ENCODE measurements around the gene CLDN3. TPM values are rescaled to one million over a fixed set of nuclear protein-coding genes. Genes with fewer than 3 reads are reported as not detected.

Gene CLDN3
- total and polyA plus RNA-seq, 9 of the 15 experiments (the other 6 are each of a cell fraction or from before 2014, with no cell fraction given), result 0.29 TPM; not detected in 8

GRCh38 chr7:73749931-73750776 lies 19.9 kb downstream of the CLDN3 start (continued):
- 0 out of 2 replicates have a peak, but pooled peaks have one; percentile 14 for TF ChIP-seq ATF7 (IDR thresholded peaks at IDR 0.05)
- 0 out of 2 replicates have a peak, but pooled peaks have one; percentile 43 for TF ChIP-seq CBFB (CRISPR knock-in tag; IDR thresholded peaks at IDR 0.05)
- no peak for TF ChIP-seq NELFE (IDR thresholded peaks at IDR 0.05; ENCODE audit: insufficient read depth, insufficient read length)
- 0 out of 2 replicates have a peak, but pooled peaks have one; percentile 23 for TF ChIP-seq SOX6 (IDR thresholded peaks at IDR 0.05)
- TF ChIP-seq ZBTB17 (CRISPR knock-in tag; IDR thresholded peaks at IDR 0.05), result peak; percentile 57
- peak; percentile 38; the same call in 1 of the 2 replicates for TF ChIP-seq TAL1 (IDR thresholded peaks at IDR 0.05)
- TF ChIP-seq LARP7 (IDR thresholded peaks at IDR 0.05), result no peak
- TF ChIP-seq FOSL1 (tag; conservative IDR thresholded peaks at IDR 0.05), result no peak
- TF ChIP-seq SAFB (IDR thresholded peaks at IDR 0.05; ENCODE audit: borderline replicate concordance, low read depth, low read length), result no peak
- no peak for TF ChIP-seq GATA2 (CRISPR knock-in tag; IDR thresholded peaks at IDR 0.05)
- no peak for TF ChIP-seq BRF2 (IDR thresholded peaks at IDR 0.05; ENCODE audit: borderline replicate concordance, insufficient read depth, insufficient read length)
- no peak for TF ChIP-seq MECOM (CRISPR knock-in tag; IDR thresholded peaks at IDR 0.05)
- TF ChIP-seq TEAD2 (tag; IDR thresholded peaks at IDR 0.05), result no peak
- TF ChIP-seq ZNF165 (CRISPR knock-in tag; IDR thresholded peaks at IDR 0.05; ENCODE audit: borderline replicate concordance), result no peak
- TF ChIP-seq PURB (CRISPR knock-in tag; IDR thresholded peaks at IDR 0.05; ENCODE audit: low read depth), result no peak
- TF ChIP-seq DLX4 (CRISPR knock-in tag; IDR thresholded peaks at IDR 0.05), result no peak
- no peak for TF ChIP-seq ZBTB12 (CRISPR knock-in tag; IDR thresholded peaks at IDR 0.05)
- TF ChIP-seq CLOCK (CRISPR knock-in tag; IDR thresholded peaks at IDR 0.05; ENCODE audit: borderline replicate concordance), result no peak
- no peak for TF ChIP-seq ZMIZ1 (IDR thresholded peaks at IDR 0.05; ENCODE audit: low read depth in 2 of 2, low read length in 2 of 2)
